Keratinocyte (primary cell): ENCODE measurements around the gene MRPS16. TPM values are rescaled to one million over a fixed set of nuclear protein-coding genes. Genes with fewer than 3 reads are reported as not detected.

Experiments
- DNase-seq: peaks from one replicate; pipeline ENCODE4 v3.0.0-alpha.2; 2011; ENCODE audit warnings: low read depth, missing footprints, low spot score
- FAIRE-seq: peaks from 2 replicates; lab custom pipeline; 2011; peaks lifted over from hg19 to GRCh38; lab: Jason Lieb, UNC
- H2AFZ ChIP-seq: 2 replicates; pipeline ENCODE4 v1.6.0; 2012; ENCODE audit warnings: low read length, control low read depth, inconsistent platforms; ENCODE audit not compliant: control insufficient read depth
- H3K27ac ChIP-seq: 2 replicates; pipeline ENCODE4 v1.5.1; 2011; ENCODE audit warnings: low read length; ENCODE audit not compliant: control insufficient read depth, insufficient read depth
- H3K27me3 ChIP-seq: 3 replicates; pipeline ENCODE4 v1.6.0; 2011; ENCODE audit warnings: low read length; ENCODE audit not compliant: control insufficient read depth, insufficient read depth; ENCODE audit errors: extremely low read depth
- H3K36me3 ChIP-seq, 2 experiments: 2 replicates in 1 of 2; 3 replicates in 1 of 2; pipeline ENCODE4 v1.5.1; 2011; ENCODE audit warnings: low read length in 2 of 2, mild to moderate bottlenecking in 1 of 2; ENCODE audit not compliant: control insufficient read depth in 2 of 2, insufficient read depth in 2 of 2; ENCODE audit errors: extremely low read depth in 1 of 2
- H3K4me1 ChIP-seq: 3 replicates; pipeline ENCODE4 v1.5.1; 2011; ENCODE audit warnings: low read length; ENCODE audit not compliant: control insufficient read depth, insufficient read depth; ENCODE audit errors: extremely low read depth
- H3K4me2 ChIP-seq: 3 replicates; pipeline ENCODE4 v1.6.0; 2011; ENCODE audit warnings: low read depth, low read length; ENCODE audit not compliant: control insufficient read depth, insufficient read depth; ENCODE audit errors: extremely low read depth
- H3K4me3 ChIP-seq, 3 experiments: fragments of 200-600 bp in 1 of 3; sonication (generic) in 1 of 3; 2 replicates in 2 of 3; 3 replicates in 1 of 3; pipeline ENCODE4 v1.5.1; 2011 to 2016; ENCODE audit warnings: low read length in 3 of 3, mild to moderate bottlenecking in 3 of 3, control low read depth in 2 of 3, inconsistent platforms in 1 of 3, low read depth in 1 of 3, mixed read lengths in 1 of 3, mixed run types in 1 of 3, moderate library complexity in 1 of 3; ENCODE audit not compliant: control insufficient read depth in 2 of 3, insufficient read depth in 2 of 3; ENCODE audit errors: extremely low read depth in 1 of 3
- H3K79me2 ChIP-seq: 2 replicates; pipeline ENCODE4 v1.6.0; 2012; ENCODE audit warnings: low read length; ENCODE audit not compliant: control insufficient read depth, insufficient read depth
- H3K9ac ChIP-seq: 3 replicates; pipeline ENCODE4 v1.6.0; 2011; ENCODE audit warnings: low read length; ENCODE audit not compliant: control insufficient read depth, insufficient read depth; ENCODE audit errors: extremely low read depth
- H3K9me1 ChIP-seq: 3 replicates; pipeline ENCODE4 v1.6.0; 2011; ENCODE audit warnings: low read length; ENCODE audit not compliant: control insufficient read depth, insufficient read depth; ENCODE audit errors: extremely low read depth
- H3K9me3 ChIP-seq: 2 replicates; pipeline ENCODE4 v1.5.1; 2012; ENCODE audit warnings: low read depth, low read length; ENCODE audit not compliant: control insufficient read depth
- H4K20me1 ChIP-seq: 3 replicates; pipeline ENCODE4 v1.6.0; 2011; ENCODE audit warnings: low read length; ENCODE audit not compliant: control insufficient read depth, insufficient read depth; ENCODE audit errors: extremely low read depth
- EZH2 ChIP-seq: IDR thresholded peaks from one replicate; pipeline ENCODE4 v1.6.1; 2012; ENCODE audit warnings: inconsistent platforms, mild to moderate bottlenecking, low read length, moderate library complexity
- dilution Hi-C: fragments of 300-500 bp; cut with MboI; formaldehyde crosslinking; loops from one replicate; pipeline ENCODE4 v1.7.0; 2020; ENCODE audit warnings: low sequenced_read_pairs; ENCODE audit not compliant: extremely low pct_ligation_motif_present
- polyA plus RNA-seq, 5 experiments: library from polyadenylated mRNA; depleted of rRNA in 3 of 5; stranded (reverse) in 3 of 5; stranded (forward) in 1 of 5; unstranded in 1 of 5; fragments of >200 nt; gene quantifications; 1 replicate in 1 of 5; 2 replicates in 3 of 5; 3 replicates in 1 of 5; pipeline versions ENCODE4 v1.2.1 to v1.2.3, GENCODE V29; 2011 to 2012; ENCODE audit warnings: missing spikeins in 2 of 5, low read depth in 1 of 5, low replicate concordance in 1 of 5
- TF ChIP-seq, protein P1 (sequence below), 3 experiments: IDR thresholded peaks in 1 of 3; conservative IDR thresholded peaks in 1 of 3; optimal IDR thresholded peaks in 1 of 3; 2 replicates in 2 of 3; 3 replicates in 1 of 3; pipeline versions ENCODE3 to v1.5.1; 2011; ENCODE audit warnings: low read length in 3 of 3, mild to moderate bottlenecking in 3 of 3, moderate library complexity in 2 of 3, control low read depth in 1 of 3, inconsistent platforms in 1 of 3; ENCODE audit not compliant: insufficient read depth in 2 of 3; ENCODE audit errors: extremely low read depth in 1 of 3

Gene MRPS16
- polyA plus RNA-seq, 1 donor (not counting 4 experiments of a cell fraction or from before 2014, with no cell fraction given): 79.2 TPM

DNA sequence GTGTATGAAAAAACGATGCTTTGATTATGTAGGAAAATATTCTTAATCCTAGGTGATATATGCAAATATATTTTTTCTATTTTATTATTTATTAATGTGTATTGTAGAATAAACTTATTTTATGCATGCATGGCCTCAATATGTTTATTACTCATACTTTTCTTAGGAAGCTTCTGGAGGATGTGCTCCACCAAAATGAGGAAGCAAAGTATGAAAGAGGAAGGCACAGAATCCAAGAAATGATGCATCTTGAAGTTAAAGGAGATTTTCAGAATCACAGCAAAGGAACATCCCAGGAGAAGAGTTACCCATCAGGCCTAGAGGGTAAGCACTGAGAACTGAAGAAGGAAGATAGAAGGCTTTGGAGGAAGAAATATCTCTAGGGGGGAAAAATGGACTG, 35.0 kb upstream of the MRPS16 start:
- FAIRE-seq (no peak), DNase-seq (no peak)
- Histone ChIP-seq H3K79me2 (no peaks in the 10 kb centered on the region), H4K20me1 (no peaks in the 10 kb centered on the region), H3K36me3 (no peaks in the 10 kb centered on the region), H3K27me3 (no peaks in the 10 kb centered on the region), H3K4me2 (no peak overlapping the region), H3K9me1 (no peaks in the 10 kb centered on the region), H3K9me3 (no peaks in the 10 kb centered on the region), H3K4me3 (no peak overlapping the region), H3K9ac (no peak overlapping the region), H2AFZ (no peak overlapping the region), H3K27ac (no peak overlapping the region), H3K4me1 (no peaks in the 10 kb centered on the region)
- TF ChIP-seq, protein P1, sequence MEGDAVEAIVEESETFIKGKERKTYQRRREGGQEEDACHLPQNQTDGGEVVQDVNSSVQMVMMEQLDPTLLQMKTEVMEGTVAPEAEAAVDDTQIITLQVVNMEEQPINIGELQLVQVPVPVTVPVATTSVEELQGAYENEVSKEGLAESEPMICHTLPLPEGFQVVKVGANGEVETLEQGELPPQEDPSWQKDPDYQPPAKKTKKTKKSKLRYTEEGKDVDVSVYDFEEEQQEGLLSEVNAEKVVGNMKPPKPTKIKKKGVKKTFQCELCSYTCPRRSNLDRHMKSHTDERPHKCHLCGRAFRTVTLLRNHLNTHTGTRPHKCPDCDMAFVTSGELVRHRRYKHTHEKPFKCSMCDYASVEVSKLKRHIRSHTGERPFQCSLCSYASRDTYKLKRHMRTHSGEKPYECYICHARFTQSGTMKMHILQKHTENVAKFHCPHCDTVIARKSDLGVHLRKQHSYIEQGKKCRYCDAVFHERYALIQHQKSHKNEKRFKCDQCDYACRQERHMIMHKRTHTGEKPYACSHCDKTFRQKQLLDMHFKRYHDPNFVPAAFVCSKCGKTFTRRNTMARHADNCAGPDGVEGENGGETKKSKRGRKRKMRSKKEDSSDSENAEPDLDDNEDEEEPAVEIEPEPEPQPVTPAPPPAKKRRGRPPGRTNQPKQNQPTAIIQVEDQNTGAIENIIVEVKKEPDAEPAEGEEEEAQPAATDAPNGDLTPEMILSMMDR (optimal IDR thresholded peaks at IDR 0.05 in 1 of 3, IDR thresholded peaks at IDR 0.05 in 1 of 3, conservative IDR thresholded peaks at IDR 0.05 in 1 of 3; ENCODE audit: extremely low read depth in 1 of 3, insufficient read depth in 2 of 3, low read length in 3 of 3): no peak
- no peak for TF ChIP-seq EZH2
- dilution Hi-C loops: no loop called here

DNA sequence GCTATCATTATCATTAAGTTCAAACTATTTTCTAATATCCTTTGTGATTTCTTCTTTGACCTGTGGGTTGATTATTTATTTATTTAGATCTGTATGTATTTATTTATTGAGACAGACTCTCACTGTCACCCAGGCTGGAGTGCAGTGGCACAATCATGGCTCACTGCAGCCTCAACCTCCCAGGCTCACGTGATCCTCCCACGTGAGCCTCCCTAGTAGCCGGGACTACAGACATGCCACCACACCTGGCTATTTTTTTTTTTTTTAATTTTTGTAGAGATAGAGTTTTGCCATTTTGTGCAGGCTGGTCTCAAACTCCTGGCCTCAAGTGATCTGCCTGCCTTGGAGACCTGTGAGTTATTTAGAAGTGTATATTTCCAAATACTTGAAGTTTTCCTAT, 28.7 kb upstream of the MRPS16 start:
- no peaks in the 10 kb centered on the region for H3K36me3 ChIP-seq
- no peak overlapping the region for H3K27ac ChIP-seq
- DNase-seq (no peak), FAIRE-seq (no peak)
- no peak overlapping the region for H3K9ac ChIP-seq
- no peaks in the 10 kb centered on the region for H3K79me2 ChIP-seq
- H3K9me3 ChIP-seq: no peaks in the 10 kb centered on the region
- no peaks in the 10 kb centered on the region for H3K27me3 ChIP-seq
- H3K4me3 ChIP-seq: no peak overlapping the region
- no peak for TF ChIP-seq EZH2
- TF ChIP-seq, protein P1 (optimal IDR thresholded peaks at IDR 0.05 in 1 of 3, IDR thresholded peaks at IDR 0.05 in 1 of 3, conservative IDR thresholded peaks at IDR 0.05 in 1 of 3; ENCODE audit: extremely low read depth in 1 of 3, insufficient read depth in 2 of 3, low read length in 3 of 3): no peak
- no peak overlapping the region for H2AFZ ChIP-seq
- H3K9me1 ChIP-seq: no peaks in the 10 kb centered on the region
- H4K20me1 ChIP-seq: no peaks in the 10 kb centered on the region
- dilution Hi-C loops: no loop called here
- H3K4me2 ChIP-seq: no peak overlapping the region
- no peaks in the 10 kb centered on the region for H3K4me1 ChIP-seq
